GM12864 (cell line): ENCODE data around the gene PTPN1.
"Not testable (repeated sequence)": the region's sequence is repeated elsewhere in the genome, so short reads cannot be mapped to it uniquely, and the experiment has no call there.

Source experiments
- DNase-seq: peaks from one replicate; pipeline ENCODE4 v3.0.0-alpha.2; 2011; ENCODE audit warnings: low read depth
- H3K4me3 ChIP-seq: 2 replicates; pipeline ENCODE4 v1.5.1; 2011; ENCODE audit warnings: mild to moderate bottlenecking, low read depth, low read length, control low read depth
- TF ChIP-seq, protein P1 (sequence below): IDR thresholded peaks from 2 replicates; pipeline ENCODE4 v1.5.1; 2011; ENCODE audit warnings: low read depth, mild to moderate bottlenecking, moderate library complexity, low read length, control low read depth, inconsistent platforms; ENCODE audit errors: missing control alignments

Gene PTPN1

DNA sequence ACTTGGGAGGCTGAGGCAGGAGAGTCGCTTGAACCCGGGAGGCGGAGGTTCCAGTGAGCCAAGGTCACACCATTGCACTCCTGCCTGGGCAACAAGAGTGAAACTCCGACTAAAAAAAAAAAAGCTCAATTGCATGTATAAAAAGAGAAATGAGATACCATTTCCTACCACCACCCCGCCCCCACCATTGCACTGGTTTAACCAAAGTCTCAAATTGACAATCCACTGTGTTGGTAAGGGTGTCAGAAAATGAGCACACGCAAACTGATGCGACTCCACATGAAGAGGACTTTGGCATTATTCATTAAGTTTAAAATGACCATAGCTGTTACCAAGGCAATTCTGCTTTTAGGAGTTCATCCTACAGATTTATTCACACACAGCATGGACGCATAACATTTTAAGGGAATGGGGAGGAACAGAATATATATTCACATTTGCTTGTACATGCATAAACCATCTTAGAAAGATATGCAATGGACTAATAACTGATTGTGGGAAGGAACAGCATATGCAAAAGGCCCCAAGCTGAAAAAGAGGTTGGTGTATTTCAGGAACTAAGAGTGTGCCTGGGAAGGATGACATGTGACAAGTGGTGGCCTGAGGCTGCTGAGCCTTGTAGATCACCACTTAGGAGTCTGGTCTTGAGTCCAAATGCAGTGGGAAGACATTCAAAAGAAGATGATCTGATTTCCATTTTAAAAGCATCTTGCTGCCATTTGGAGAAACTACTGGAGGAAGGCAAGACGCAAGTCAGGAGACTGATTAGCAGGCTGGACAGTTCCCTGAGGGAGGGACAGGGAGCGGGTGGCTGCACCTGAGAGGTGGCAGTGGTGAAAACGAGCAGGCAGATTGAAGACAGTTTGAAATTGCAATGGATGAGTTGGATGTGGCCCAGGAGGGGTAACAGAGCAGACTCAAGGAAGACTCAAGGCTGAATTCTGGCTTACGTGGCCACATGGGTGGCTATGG, 37.2 kb upstream of the PTPN1 start:
- TF ChIP-seq, protein P1, sequence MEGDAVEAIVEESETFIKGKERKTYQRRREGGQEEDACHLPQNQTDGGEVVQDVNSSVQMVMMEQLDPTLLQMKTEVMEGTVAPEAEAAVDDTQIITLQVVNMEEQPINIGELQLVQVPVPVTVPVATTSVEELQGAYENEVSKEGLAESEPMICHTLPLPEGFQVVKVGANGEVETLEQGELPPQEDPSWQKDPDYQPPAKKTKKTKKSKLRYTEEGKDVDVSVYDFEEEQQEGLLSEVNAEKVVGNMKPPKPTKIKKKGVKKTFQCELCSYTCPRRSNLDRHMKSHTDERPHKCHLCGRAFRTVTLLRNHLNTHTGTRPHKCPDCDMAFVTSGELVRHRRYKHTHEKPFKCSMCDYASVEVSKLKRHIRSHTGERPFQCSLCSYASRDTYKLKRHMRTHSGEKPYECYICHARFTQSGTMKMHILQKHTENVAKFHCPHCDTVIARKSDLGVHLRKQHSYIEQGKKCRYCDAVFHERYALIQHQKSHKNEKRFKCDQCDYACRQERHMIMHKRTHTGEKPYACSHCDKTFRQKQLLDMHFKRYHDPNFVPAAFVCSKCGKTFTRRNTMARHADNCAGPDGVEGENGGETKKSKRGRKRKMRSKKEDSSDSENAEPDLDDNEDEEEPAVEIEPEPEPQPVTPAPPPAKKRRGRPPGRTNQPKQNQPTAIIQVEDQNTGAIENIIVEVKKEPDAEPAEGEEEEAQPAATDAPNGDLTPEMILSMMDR = no peak
- H3K4me3 ChIP-seq = no peak overlapping the region
- DNase-seq = no peak

DNA sequence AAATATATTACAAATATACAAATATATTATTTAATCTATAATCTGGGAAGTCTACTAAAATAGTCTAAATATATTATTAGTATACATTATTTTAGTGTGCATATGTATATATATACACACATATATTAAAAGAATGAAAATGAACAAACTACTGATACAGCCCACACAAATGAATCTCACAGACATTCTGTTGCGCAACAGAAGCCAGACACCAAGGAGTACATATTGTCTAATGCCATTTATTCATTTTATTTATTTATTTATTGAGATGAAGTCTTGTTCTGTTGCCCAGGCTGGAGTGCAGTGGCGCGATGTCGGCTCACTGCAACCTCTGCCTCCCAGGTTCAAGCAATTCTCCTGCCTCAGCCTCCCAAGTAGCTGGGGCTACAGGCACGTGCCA, 35.8 kb upstream of the PTPN1 start:
- not testable (repeated sequence) for H3K4me3 ChIP-seq, DNase-seq

DNA sequence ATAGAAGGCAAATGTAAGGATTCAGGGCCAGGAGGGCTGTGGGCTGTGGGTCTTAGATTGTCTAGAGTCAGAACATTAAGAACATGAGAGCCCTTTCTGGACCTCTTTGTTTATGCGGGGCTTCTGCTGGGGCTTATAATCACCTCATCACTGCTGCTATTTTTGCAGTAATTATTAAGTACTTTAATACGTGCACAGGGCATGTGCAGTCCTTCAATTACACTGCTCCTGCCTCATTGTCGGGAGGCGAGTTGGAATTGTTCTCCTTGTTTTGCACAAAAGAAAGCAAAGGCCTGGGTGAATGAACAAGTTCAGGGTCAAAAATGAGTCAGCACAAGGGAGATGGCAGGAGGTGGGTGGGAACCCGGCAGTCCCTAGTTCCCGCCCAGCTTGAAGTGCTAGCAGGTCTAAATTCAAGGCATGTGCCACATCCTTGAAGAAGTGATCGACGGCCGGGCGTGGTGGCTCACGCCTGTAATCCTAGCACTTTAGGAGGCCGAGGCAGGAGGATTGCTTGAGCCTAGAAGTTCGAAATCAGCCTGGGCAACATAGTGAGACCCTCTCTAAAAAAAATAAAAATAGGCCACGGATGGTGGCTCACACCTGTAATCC, 34.4 kb upstream of the PTPN1 start:
- no peak overlapping the region for H3K4me3 ChIP-seq
- TF ChIP-seq, protein P1 = no peak
- no peak for DNase-seq

DNA sequence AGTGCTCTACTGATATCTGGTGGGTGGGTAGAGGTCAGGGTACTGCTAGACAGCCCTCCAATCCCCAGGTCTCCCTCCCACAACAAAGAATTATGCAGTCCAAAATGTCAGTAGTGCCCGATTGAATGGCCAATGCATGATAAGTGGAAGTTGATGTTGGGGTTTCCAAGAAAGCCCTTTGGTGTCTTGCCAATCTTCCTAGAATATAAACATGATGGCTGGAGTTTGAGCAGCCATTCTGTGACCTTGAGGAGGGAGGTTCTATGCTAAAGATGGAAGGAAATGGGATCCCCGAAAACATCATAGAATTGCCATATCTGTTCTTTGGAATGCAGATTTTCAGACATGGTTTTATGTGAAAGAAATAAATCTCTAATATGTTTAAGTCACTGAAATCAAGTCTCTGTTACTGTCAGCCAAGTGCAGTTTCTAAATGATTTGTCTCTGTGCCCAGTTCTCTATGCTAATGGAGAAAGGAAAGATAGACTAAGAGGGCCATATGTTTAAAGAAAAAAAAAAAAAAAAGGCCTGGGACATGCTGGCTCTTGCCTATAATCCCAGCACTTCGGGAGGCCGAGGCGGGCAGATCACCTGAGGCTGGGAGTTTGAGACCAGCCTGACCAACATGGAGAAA, 32.8 kb upstream of the PTPN1 start:
- DNase-seq = no peak
- TF ChIP-seq, protein P1 = no peak
- no peak overlapping the region for H3K4me3 ChIP-seq

DNA sequence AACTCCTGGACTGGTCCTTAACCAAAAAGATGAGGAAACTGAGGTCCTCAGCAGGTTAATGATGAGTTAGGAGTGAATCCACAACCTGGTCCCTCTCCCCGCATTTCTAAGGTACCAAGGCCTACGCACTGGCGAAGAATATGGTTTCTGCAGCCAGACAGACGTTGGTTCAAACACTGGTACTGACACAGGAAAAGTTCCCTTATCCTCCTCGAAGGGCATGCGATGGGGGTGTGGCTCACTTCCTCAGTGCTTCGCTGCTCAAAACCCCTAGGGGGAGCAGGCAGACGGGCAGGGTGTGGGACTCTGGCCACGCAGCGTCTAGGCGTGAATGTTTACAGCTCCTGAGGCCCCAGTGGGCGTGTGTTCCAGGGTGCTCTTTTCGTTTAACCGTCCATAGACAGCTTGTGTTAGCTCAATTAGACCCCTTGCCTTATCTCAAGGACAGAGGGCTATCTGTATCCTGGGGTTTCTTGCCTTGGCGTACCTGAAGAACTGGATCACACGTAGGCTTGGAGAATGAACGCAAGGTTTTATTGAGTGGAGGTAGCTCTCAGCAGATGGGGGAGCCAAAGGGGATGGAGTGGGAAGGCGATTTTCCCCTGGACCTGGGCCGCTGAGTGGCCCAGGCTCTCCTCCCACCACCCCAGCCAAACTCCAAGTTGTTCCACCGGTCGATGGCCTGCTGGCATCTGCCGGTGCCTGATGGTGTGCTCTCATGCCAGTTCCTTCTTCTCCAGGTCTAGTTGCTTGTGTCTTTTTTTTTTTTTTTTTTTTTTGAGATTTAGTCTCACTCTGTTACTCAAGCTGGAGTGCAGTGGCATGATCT, 31.8 kb upstream of the PTPN1 start:
- DNase-seq = peak; percentile 50
- TF ChIP-seq, protein P1 = peak; percentile 94
- no peak overlapping the region for H3K4me3 ChIP-seq

DNA sequence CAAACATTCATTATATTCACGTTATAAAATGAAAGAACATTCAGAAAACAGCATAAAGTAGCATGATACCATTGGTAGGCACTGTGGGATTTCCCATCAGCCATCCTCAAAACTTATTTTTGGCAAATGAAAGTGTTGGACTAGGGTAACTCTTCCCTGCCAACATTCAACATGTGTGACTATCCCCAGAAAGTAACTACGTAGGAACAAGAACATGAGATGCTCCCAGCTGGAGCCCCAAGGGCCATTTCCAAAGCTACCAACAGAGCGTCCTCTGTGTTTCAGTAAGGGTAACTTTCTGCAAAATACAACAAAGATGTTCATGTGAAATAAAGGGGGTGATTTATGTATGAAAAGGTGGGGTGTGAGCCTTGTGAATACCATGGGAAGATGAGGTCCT, 28.4 kb upstream of the PTPN1 start:
- DNase-seq = no peak
- TF ChIP-seq, protein P1 = no peak
- no peak overlapping the region for H3K4me3 ChIP-seq
